ENCODE measurements around the gene SLC27A4. TPM values are rescaled to one million over a fixed set of nuclear protein-coding genes. Genes with fewer than 3 reads are reported as not detected.

Gene SLC27A4
- total RNA-seq, 2 experiments from 2014 or later: 19.0 to 21.7 TPM

DNA sequence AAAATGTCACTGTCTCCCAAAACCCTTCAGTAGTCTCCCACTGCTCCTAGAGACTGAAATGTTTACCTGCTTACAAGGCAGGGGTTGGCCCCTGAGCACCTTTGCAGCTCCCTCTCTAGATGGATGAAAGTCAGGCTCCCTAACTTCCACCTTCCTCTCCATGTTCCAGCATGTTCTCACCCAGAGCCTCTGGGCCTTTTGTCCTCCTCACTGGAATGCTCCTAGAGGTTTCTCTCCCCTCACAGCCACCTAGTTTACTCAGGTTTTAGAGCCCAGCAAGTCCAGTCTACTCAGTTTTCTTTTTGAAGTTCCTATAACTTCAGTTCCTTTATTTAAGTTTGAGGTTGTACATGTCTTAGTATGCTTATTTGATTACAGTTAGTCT, 30.0 kb downstream of the SLC27A4 start:
- no peaks in the 10 kb centered on the region for H3K27me3 Mint-ChIP-seq (ENCODE audit: low read depth)
- CTCF ChIA-PET: interaction anchor here (1.0 to 3.7 kb wide), 7 partner anchors 9 to 94 kb away, joined by 4 to 67 read pairs (median 6); partner anchors contain the start of genes CERCAM, GOLGA2 and SWI5

DNA sequence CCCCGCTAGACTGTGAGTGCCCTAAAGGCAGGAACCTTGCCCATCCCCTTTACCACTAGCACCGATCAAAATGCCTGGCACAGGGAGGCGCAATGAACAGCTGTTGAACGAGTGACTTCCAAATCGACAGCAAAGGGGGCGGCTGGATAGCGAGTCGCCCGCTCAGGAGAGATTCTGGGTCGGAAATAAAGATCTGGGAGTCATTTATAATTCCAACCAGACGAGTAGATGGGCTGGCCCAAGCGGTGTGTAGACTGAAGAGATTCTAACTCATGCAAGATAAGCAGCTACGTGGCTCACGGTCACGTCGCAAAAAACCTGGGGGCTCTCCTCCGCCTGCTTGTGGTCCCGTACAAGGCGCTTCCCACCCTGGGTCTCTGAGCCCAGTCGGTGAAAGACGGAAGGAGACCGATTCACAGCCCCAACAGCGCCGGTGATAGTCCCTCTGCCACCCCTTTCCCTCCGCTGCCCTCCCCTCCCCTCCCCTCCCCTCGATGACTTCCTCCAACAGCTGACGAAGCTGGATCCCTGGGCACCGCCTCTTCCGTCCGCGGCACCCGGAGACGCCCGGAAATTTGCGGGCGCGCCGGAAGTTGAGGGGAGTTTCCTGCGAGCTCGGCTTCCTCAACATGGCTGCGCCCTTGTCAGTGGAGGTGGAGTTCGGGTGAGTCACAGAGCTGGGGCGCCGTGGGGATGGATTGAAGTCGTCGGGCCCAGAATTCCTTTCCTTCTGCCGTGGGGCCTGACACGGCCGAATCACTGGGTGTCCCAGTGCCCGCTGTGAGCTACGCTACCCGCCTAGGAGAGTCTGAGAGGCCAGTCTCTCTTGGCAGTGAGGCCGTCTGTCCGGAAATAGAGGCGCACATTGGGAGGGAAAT, 30.7 kb downstream of the SLC27A4 start, which contains the start of gene URM1:
Gene URM1, plus strand, starts transcription at position 623 of the 878 bp plus-strand sequence. Its CDS starts 7 bp downstream, at position 630.
- H3K27me3 Mint-ChIP-seq (ENCODE audit: low read depth): no peaks in the 10 kb centered on the region
- no peaks in the 10 kb centered on the region for H3K9me3 Mint-ChIP-seq (ENCODE audit: insufficient read depth)
- CTCF ChIA-PET: interaction anchor here (0.8 to 3.7 kb wide), 10 partner anchors 9 to 95 kb away, joined by 3 to 67 read pairs (median 4); partner anchors contain the start of genes CERCAM, GOLGA2 and SWI5
- POLR2A ChIA-PET: interaction anchor here (0.6 to 1.8 kb wide), 12 partner anchors 9 to 182 kb away, joined by 3 to 12 read pairs (median 4); partner anchors contain the start of genes GLE1, GOLGA2, SPTAN1 and SWI5
- H3K4me1 Mint-ChIP-seq (ENCODE audit: low read depth): peaks cover 30% of the 10 kb centered on the region
- H3K36me3 Mint-ChIP-seq (ENCODE audit: low read depth): peaks cover 14% of the 10 kb centered on the region
- peak within 1 kb of the TSS; percentile 95 for H3K27ac Mint-ChIP-seq
- H3K4me3 Mint-ChIP-seq: peak within 1 kb of the TSS; percentile 89
- DNase-seq (peak; percentile 97), ATAC-seq (peak; percentile 97)

More for the DNA sequence above, 30.0 kb downstream of the SLC27A4 start:
- H3K9me3 Mint-ChIP-seq (ENCODE audit: insufficient read depth): no peaks in the 10 kb centered on the region
- ATAC-seq (no peak), DNase-seq (no peak)
- peaks cover 11% of the 10 kb centered on the region for H3K36me3 Mint-ChIP-seq (ENCODE audit: low read depth)
- peaks cover 31% of the 10 kb centered on the region for H3K4me1 Mint-ChIP-seq (ENCODE audit: low read depth)
- H3K27ac Mint-ChIP-seq: peak overlapping the region; percentile 95
- peak overlapping the region; percentile 89 for H3K4me3 Mint-ChIP-seq
- POLR2A ChIA-PET: interaction anchor here (0.7 to 1.7 kb wide), 5 partner anchors 8 to 182 kb away, joined by 4 to 6 read pairs (median 5); partner anchors contain the start of gene SPTAN1

DNA sequence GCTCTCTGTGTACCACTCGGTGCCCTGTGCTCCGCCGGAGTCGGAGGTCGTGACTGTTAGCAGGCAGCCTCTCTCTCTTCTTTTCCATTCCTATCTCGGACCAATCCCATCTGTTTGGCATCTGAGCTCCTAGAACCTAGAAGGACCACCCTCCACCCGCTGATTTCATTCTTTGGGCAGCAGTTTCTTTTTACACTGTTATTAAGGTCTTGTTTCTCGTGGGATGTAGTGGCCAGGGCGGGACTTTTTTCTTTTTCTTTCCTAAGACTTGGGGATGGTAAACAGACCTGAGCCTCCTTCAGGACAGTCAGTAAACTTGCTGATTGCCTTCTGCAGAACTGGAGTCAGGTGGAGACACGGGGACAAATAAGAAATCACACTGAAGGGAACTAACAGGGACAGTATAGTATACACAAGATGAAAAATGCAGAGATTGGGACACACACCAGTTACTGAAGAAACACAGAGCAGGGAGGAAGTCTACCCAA, 31.3 kb downstream of the SLC27A4 start:
- Mint-ChIP-seq H3K4me3 (peak overlapping the region; percentile 89), H3K27me3 (ENCODE audit: low read depth) (no peaks in the 10 kb centered on the region), H3K36me3 (ENCODE audit: low read depth) (peaks cover 14% of the 10 kb centered on the region), H3K4me1 (ENCODE audit: low read depth) (peaks cover 30% of the 10 kb centered on the region), H3K9me3 (ENCODE audit: insufficient read depth) (no peaks in the 10 kb centered on the region), H3K27ac (peak overlapping the region; percentile 95)
- CTCF ChIA-PET: interaction anchor here (0.9 to 3.7 kb wide), 6 partner anchors 10 to 86 kb away, joined by 3 to 67 read pairs (median 7); partner anchors contain the start of gene CERCAM
- no peak for ATAC-seq
- DNase-seq: no peak
- POLR2A ChIA-PET: interaction anchor here (0.9 to 1.8 kb wide), 6 partner anchors 10 to 179 kb away, joined by 3 to 12 read pairs (median 4); partner anchors contain the start of genes GLE1, GOLGA2 and SWI5

DNA sequence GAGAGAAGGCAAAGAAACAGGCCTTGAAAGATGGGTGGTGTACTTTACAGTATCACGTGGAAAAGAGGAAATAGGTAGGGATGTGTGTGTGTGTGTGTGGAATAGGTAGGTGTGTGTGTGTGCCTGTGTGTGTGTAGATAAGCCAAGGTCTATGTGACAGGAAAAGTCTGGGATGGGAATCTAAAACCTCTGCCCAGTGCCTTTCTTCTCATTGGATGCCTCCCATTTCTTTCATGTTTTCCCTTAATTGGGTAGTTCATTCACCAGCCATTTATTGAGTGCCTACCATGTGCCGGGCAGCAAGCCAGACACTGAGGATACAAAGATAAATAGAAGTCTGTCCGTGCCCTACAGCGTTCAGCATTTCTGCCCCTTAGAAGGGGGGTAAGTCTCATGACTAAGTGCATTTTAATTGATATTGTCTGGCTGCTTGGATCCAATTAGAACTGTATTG, 31.9 kb downstream of the SLC27A4 start:
- no peak for ATAC-seq
- H3K9me3 Mint-ChIP-seq (ENCODE audit: insufficient read depth): no peaks in the 10 kb centered on the region
- ChIA-PET POLR2A (interaction anchor here (1.1 to 1.8 kb wide), 3 partner anchors 10 to 179 kb away, joined by 4 to 12 read pairs (median 4); partner anchors contain the start of gene GLE1), CTCF (interaction anchor here (2.1 to 3.7 kb wide), 3 partner anchors 11 to 48 kb away, joined by 8 to 67 read pairs (median 11); partner anchors contain the start of gene CERCAM)
- H3K4me3 Mint-ChIP-seq: peak overlapping the region; percentile 89
- H3K4me1 Mint-ChIP-seq (ENCODE audit: low read depth): peaks cover 30% of the 10 kb centered on the region
- DNase-seq: no peak
- H3K36me3 Mint-ChIP-seq (ENCODE audit: low read depth): peaks cover 14% of the 10 kb centered on the region
- H3K27me3 Mint-ChIP-seq (ENCODE audit: low read depth): no peaks in the 10 kb centered on the region
- peak overlapping the region; percentile 95 for H3K27ac Mint-ChIP-seq

DNA sequence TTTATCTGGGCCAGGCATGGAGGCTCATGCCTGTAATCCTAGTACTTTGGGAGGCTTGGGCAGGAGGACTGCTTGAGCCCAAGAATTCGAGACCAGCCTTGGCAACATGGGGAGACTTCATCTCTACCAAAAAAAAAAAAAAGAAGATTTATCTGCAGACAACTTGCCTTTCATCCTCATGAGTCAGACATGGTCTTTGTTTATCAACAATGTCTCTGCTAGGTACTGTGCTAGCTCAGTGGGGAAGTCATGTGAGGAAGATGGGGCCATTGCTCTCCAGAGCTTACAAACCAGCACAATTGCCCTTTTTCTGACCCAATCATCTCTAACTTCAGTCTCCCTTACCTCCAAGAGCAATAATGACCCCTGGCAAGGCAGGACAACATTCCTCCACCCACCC, 32.5 kb downstream of the SLC27A4 start:
- Mint-ChIP-seq H3K36me3 (ENCODE audit: low read depth) (peaks cover 16% of the 10 kb centered on the region), H3K4me1 (ENCODE audit: low read depth) (peaks cover 30% of the 10 kb centered on the region), H3K27me3 (ENCODE audit: low read depth) (no peaks in the 10 kb centered on the region), H3K27ac (peak overlapping the region; percentile 95), H3K9me3 (ENCODE audit: insufficient read depth) (no peaks in the 10 kb centered on the region), H3K4me3 (peak overlapping the region; percentile 89)
- no peak for DNase-seq
- CTCF ChIA-PET: interaction anchor here (3.2 to 3.7 kb wide), 2 partner anchors 11 to 47 kb away, joined by 11 to 67 read pairs; partner anchors contain the start of gene CERCAM
- no peak for ATAC-seq
- POLR2A ChIA-PET: no interaction called here

DNA sequence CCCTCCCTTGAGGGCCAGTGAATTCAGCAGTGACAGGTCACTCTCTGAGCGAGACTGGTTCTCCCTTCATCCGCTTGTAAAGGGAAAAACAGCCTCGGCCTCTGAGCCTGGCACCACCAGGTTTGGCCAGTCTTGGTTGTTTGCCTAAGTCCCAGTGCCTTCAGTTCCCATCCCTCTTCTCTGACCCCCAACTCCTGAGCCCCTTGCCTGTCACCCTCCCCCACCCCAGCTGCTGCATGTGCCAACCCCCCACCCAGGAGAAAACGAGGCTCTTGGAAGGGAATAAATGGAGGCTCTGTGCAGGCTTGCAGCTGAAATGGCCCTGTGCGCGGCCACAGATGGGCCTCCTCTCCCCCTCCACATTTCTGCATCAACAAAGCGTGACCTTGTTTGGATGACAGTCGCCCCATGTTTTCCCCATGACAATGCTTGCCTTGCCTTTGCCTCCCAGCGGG, 33.9 kb downstream of the SLC27A4 start:
- Mint-ChIP-seq H3K36me3 (ENCODE audit: low read depth) (peaks cover 20% of the 10 kb centered on the region), H3K4me3 (no peak overlapping the region), H3K27ac (no peak overlapping the region), H3K4me1 (ENCODE audit: low read depth) (peaks cover 30% of the 10 kb centered on the region), H3K9me3 (ENCODE audit: insufficient read depth) (no peaks in the 10 kb centered on the region), H3K27me3 (ENCODE audit: low read depth) (no peaks in the 10 kb centered on the region)
- no peak for ATAC-seq
- CTCF ChIA-PET: no interaction called here
- POLR2A ChIA-PET: no interaction called here
- no peak for DNase-seq

DNA sequence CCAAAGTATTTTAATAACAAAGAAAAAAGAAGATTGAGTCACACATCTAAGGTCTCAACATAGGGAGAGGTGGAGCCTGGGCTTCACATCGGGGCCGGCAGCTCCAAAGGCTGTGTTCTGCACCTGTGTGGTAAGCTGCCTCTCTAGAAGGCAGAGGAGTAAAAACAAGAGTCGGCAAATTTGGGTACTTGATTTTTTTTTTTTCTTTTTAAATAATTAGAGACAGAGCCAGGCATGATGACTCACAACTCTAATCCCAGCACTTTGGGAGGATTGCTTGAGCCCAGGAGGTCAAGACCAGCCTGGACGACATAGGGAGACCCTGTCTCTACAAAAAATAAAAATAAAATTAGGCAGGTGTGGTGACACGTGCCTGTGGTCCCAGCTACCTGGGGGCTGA, 35.5 kb downstream of the SLC27A4 start:
- H3K27ac Mint-ChIP-seq: no peak overlapping the region
- ATAC-seq (no peak), DNase-seq (no peak)
- H3K9me3 Mint-ChIP-seq (ENCODE audit: insufficient read depth): no peaks in the 10 kb centered on the region
- POLR2A ChIA-PET: no interaction called here
- no peaks in the 10 kb centered on the region for H3K27me3 Mint-ChIP-seq (ENCODE audit: low read depth)
- no peak overlapping the region for H3K4me3 Mint-ChIP-seq
- peaks cover 22% of the 10 kb centered on the region for H3K4me1 Mint-ChIP-seq (ENCODE audit: low read depth)
- H3K36me3 Mint-ChIP-seq (ENCODE audit: low read depth): peaks cover 26% of the 10 kb centered on the region
- CTCF ChIA-PET: interaction anchor here (1.6 kb wide), 1 partner anchor 14 kb away, joined by 8 read pairs; no protein-coding TSS in a partner anchor

DNA sequence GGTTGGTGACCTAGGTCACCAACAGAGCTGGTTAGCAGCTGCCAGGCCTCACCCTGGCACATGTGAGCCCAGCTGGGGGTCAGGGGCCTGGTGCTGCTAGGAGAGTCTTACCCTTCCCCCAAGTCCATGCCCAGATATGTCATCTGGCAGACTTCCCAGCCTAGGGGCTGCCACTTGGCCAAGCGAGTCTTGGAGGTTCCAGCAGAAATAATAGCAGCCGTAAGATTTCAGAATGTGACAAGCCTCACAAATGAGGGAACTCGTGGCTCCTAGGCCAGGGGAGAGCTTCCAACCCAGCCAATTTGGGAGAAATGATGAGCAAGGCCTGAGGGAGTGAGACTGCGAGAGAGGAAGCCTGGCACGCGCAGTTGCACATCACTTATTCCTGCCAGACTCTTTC, 41.9 kb downstream of the SLC27A4 start:
- Mint-ChIP-seq H3K4me3 (no peak overlapping the region), H3K27me3 (ENCODE audit: low read depth) (no peaks in the 10 kb centered on the region), H3K27ac (no peak overlapping the region), H3K4me1 (ENCODE audit: low read depth) (no peaks in the 10 kb centered on the region), H3K36me3 (ENCODE audit: low read depth) (peaks cover 19% of the 10 kb centered on the region), H3K9me3 (ENCODE audit: insufficient read depth) (no peaks in the 10 kb centered on the region)
- ATAC-seq (no peak), DNase-seq (no peak)
- ChIA-PET CTCF (interaction anchor here (1.4 kb wide), 1 partner anchor 15 kb away, joined by 3 read pairs; no protein-coding TSS in a partner anchor), POLR2A (no interaction called here)

DNA sequence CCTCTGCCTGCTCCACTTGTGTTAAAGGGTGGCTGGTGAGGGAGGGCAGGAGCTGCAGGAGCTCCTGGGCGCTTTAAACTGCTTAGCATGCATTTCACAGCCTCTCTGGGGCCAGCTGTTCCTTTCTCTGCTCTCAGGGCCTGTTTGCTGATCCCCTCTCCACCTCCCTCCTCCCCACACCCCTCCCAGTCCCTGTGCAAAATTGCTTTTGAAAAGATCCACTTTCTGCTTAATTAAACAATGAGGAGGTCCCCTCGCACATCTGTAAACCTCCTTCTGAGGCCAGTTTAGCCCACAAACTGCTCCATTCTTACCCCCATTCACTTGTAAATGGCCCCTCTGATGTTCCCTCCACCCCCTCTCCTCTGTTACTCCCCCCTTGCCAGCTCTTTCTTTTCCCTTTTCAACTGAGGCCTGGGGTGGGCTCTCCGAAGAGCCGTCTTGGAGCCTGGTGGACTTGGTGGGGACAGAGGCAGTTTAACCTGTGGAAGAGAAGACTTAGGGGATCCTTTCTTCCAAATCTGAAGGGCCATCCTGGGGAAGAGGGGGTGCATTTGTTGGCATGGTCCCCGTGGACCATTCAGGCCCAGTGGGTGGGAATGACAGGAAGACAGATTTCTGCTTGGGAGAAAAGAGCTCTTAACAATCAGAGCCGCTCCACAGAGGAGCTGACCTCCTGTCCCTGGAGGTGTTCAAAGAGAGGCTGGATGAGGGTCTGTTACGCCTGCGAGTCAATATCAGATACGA, 42.9 kb downstream of the SLC27A4 start:
- no peaks in the 10 kb centered on the region for H3K4me1 Mint-ChIP-seq (ENCODE audit: low read depth)
- ATAC-seq (no peak), DNase-seq (no peak)
- ChIA-PET CTCF (interaction anchor here (1.4 kb wide), 1 partner anchor 16 kb away, joined by 3 read pairs; no protein-coding TSS in a partner anchor), POLR2A (no interaction called here)
- no peaks in the 10 kb centered on the region for H3K9me3 Mint-ChIP-seq (ENCODE audit: insufficient read depth)
- H3K27me3 Mint-ChIP-seq (ENCODE audit: low read depth): no peaks in the 10 kb centered on the region
- H3K4me3 Mint-ChIP-seq: no peak overlapping the region
- no peak overlapping the region for H3K27ac Mint-ChIP-seq
- H3K36me3 Mint-ChIP-seq (ENCODE audit: low read depth): peaks cover 19% of the 10 kb centered on the region

DNA sequence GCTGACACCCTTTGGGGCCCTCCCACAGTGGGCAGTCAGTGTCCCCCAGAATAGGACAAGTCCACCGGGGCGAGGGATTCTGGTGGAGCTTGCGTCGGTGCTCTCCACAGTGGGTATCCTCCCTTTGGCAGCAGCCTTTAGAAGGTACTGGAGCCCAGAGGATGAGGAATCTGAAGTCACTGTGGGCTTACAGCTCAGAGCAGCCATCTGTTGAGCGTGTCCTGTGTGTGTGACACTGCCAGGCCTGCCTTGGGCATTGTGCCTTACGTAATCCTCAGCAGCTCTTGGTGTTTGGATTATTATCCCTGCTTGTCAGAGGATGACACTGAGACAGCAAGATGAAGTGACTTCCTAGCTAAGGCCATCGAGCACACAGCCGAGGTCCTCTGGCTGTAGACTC, 43.5 kb downstream of the SLC27A4 start:
- Mint-ChIP-seq H3K27ac (no peak overlapping the region), H3K4me1 (ENCODE audit: low read depth) (no peaks in the 10 kb centered on the region), H3K4me3 (no peak overlapping the region), H3K9me3 (ENCODE audit: insufficient read depth) (no peaks in the 10 kb centered on the region), H3K36me3 (ENCODE audit: low read depth) (peaks cover 17% of the 10 kb centered on the region), H3K27me3 (ENCODE audit: low read depth) (no peaks in the 10 kb centered on the region)
- ChIA-PET CTCF (interaction anchor here (1.4 kb wide), 1 partner anchor 17 kb away, joined by 3 read pairs; no protein-coding TSS in a partner anchor), POLR2A (no interaction called here)
- no peak for ATAC-seq
- no peak for DNase-seq

All from activated CD8-positive, alpha-beta T cell treated with anti-CD3 and anti-CD28 coated beads, Interleukin-2, amount 10 ng/mL, durations not matched to agents 7 days and 5 days (primary cell).